Spleen (tissue), 11 donors: ENCODE results near the gene FUCA1. TPM values are rescaled to one million over a fixed set of nuclear protein-coding genes. Genes with fewer than 3 reads are reported as not detected.
A peak's percentile ranks its signal among the peaks of the same experiment; 100 is the strongest.

Experiments used
- DNase-seq: peaks from one replicate; pipeline ENCODE4 v3.0.0-alpha.2; 2020
- H3K27ac ChIP-seq, 8 donors: fragments of 200-600 bp; sonication (generic) in 7 of 8; 1 replicate in 4 of 8; 2 replicates in 4 of 8; pipeline versions ENCODE4 v1.5.0 to v1.8.0; 2016 to 2021; ENCODE audit warnings: inconsistent platforms in 4 of 8, mild to moderate bottlenecking in 4 of 8, moderate library complexity in 1 of 8
- H3K27me3 ChIP-seq, 7 donors: fragments of 200-600 bp; sonication (generic) in 6 of 7; replicated peaks in 1 of 7; 1 replicate in 4 of 7; 2 replicates in 3 of 7; pipeline versions ENCODE4 v1.5.0 to v1.8.0; 2016 to 2021; ENCODE audit warnings: inconsistent platforms in 3 of 7, mild to moderate bottlenecking in 1 of 7
- H3K36me3 ChIP-seq, 6 donors: fragments of 200-600 bp; sonication (generic) in 5 of 6; 1 replicate in 4 of 6; 2 replicates in 2 of 6; pipeline versions ENCODE4 v1.5.0 to v1.8.0; 2016 to 2021; ENCODE audit warnings: inconsistent platforms in 2 of 6
- H3K4me1 ChIP-seq, 6 donors: fragments of 200-600 bp; sonication (generic) in 5 of 6; 1 replicate in 3 of 6; 2 replicates in 3 of 6; pipeline versions ENCODE4 v1.5.0 to v1.8.0; 2016 to 2021; ENCODE audit warnings: inconsistent platforms in 3 of 6
- H3K4me3 ChIP-seq, 8 donors: fragments of 200-600 bp; sonication (generic) in 7 of 8; 1 replicate in 4 of 8; 2 replicates in 4 of 8; pipeline versions ENCODE4 v1.5.0 to v1.8.0; 2016 to 2021; ENCODE audit warnings: inconsistent platforms in 4 of 8, mild to moderate bottlenecking in 4 of 8, moderate library complexity in 2 of 8
- H3K9me3 ChIP-seq, 8 donors: fragments of 200-600 bp; sonication (generic) in 7 of 8; 1 replicate in 4 of 8; 2 replicates in 4 of 8; pipeline versions ENCODE4 v1.5.0 to v1.8.0; 2016 to 2021; ENCODE audit warnings: inconsistent platforms in 4 of 8
- CTCF ChIP-seq, 11 experiments: fragments of 200-600 bp in 7 of 11; fragments of 450-650 bp in 4 of 11; sonication (generic) in 4 of 11; IDR thresholded peaks in 8 of 11; conservative IDR thresholded peaks in 3 of 11; 1 replicate in 7 of 11; 2 replicates in 4 of 11; pipeline versions ENCODE4 v1.4.0 to v1.8.0; 2016 to 2021; ENCODE audit warnings: antibody characterized with exemption in 11 of 11, inconsistent platforms in 4 of 11, mild to moderate bottlenecking in 1 of 11
- POLR2A ChIP-seq, 3 donors: fragments of 450-650 bp; IDR thresholded peaks; one replicate each; pipeline ENCODE4 v1.5.1; 2017; ENCODE audit warnings: antibody characterized with exemption in 3 of 3, mild to moderate bottlenecking in 1 of 3
- POLR2AphosphoS5 ChIP-seq, 3 donors: sonication (generic); formaldehyde crosslinking; IDR thresholded peaks; one replicate each; pipeline ENCODE4 v1.5.1; 2017; ENCODE audit warnings: antibody characterized with exemption in 3 of 3
- WGBS, 5 donors: extraction: QIAGEN DNeasy Blood & Tissue Kit in 3 of 5; methylation state at CpG; one replicate each; pipeline versions ENCODE4 v1.1.5 to v1.1.7; 2013 to 2018; 5-methylcytosine and 5-hydroxymethylcytosine counted together
- intact Hi-C: fragments of 100-400 bp; cut with DNase I; formaldehyde crosslinking; loops from one replicate; pipeline ENCODE4 v1.15.0; 2023; ENCODE audit warnings: low total_unique reads
- polyA plus RNA-seq, 3 donors: library from polyadenylated mRNA; stranded (reverse); fragments of 200-250 nt; gene quantifications; one replicate each; pipeline ENCODE4 v1.2.1, GENCODE V29; 2013
- total RNA-seq, 7 donors: library from RNA; depleted of rRNA in 3 of 7; stranded (reverse); fragments of >200 nt in 3 of 7; fragmentation: NEBNext Ultra II Directional in 4 of 7; extraction: Animal tissue kit (Norgen Biotek cat#: 25700) in 4 of 7; gene quantifications; one replicate each; pipeline versions ENCODE4 v1.1.0 to v1.2.1, GENCODE V29; 2016 to 2021
- donor health status: healthy with polysubstance abuse.
- donor health status: DM: no; HTN: no; CAD: no; lungs with moderate emphysema.
- donor health status: DM: no; HTN: no; CAD: no.
- donor health status: Bipolar disorder and iron deficiency.
- donor health status: healthy.
- donor health status: DM: no; HTN: no; CAD: no.
- donor health status: DM: yes; HTN: yes; CAD: no.

Gene FUCA1
- total and polyA plus RNA-seq, 10 donors: 36.3 to 106 (median 66.2) TPM

GRCh38 chr1:23896491-23896890 is 28.4 kb upstream of the FUCA1 start:
- no peak for TF ChIP-seq CTCF (IDR thresholded peaks at IDR 0.05 in 8 of 11, conservative IDR thresholded peaks at IDR 0.05 in 3 of 11)
- TF ChIP-seq POLR2A (IDR thresholded peaks at IDR 0.05): no peak
- TF ChIP-seq POLR2AphosphoS5 (IDR thresholded peaks at IDR 0.05): no peak
- 7 to 30% (median 20%) methylated on average over 3 of the region's 3 CpGs for WGBS, 5 donors
- Histone ChIP-seq H3K9me3 (no peaks in the 10 kb centered on the region), H3K4me1 (peaks cover 5 to 86% (median 44%) of the 10 kb centered on the region in 6 donors), H3K4me3 (no peak overlapping the region), H3K36me3 (peaks cover 0 to 11% (median 0%) of the 10 kb centered on the region in 6 donors), H3K27ac (peak overlapping the region in 7 of 8 donors; percentile 20 to 76 (median 54)), H3K27me3 (no peaks in the 10 kb centered on the region)
- intact Hi-C loops: no loop called here
- no peak for DNase-seq

GRCh38 chr1:23895993-23896392 is 27.9 kb upstream of the FUCA1 start:
- TF ChIP-seq POLR2A (IDR thresholded peaks at IDR 0.05) (no peak), CTCF (IDR thresholded peaks at IDR 0.05 in 8 of 11, conservative IDR thresholded peaks at IDR 0.05 in 3 of 11) (no peak), POLR2AphosphoS5 (IDR thresholded peaks at IDR 0.05) (no peak)
- peak overlapping the region in 4 of 8 donors; percentile 46 to 76 (median 70) for H3K27ac ChIP-seq
- H3K4me1 ChIP-seq: peaks cover 5 to 82% (median 44%) of the 10 kb centered on the region in 6 donors

GRCh38 chr1:23895082-23895481 is 27.0 kb upstream of the FUCA1 start:
- DNase-seq: no peak
- Histone ChIP-seq H3K27me3 (no peaks in the 10 kb centered on the region), H3K9me3 (no peaks in the 10 kb centered on the region), H3K4me1 (peaks cover 5 to 81% (median 45%) of the 10 kb centered on the region in 6 donors), H3K27ac (peak overlapping the region in 6 of 8 donors; percentile 38 to 76 (median 58)), H3K36me3 (peaks cover 0 to 7% (median 0%) of the 10 kb centered on the region in 6 donors), H3K4me3 (no peak overlapping the region)
- intact Hi-C loops: no loop called here
- WGBS, 5 donors: 54 to 76% (median 65%) methylated on average over 5 of the region's 5 CpGs
- TF ChIP-seq CTCF (IDR thresholded peaks at IDR 0.05 in 8 of 11, conservative IDR thresholded peaks at IDR 0.05 in 3 of 11) (no peak), POLR2A (IDR thresholded peaks at IDR 0.05) (no peak), POLR2AphosphoS5 (IDR thresholded peaks at IDR 0.05) (no peak)

More at GRCh38 chr1:23895993-23896392, 27.9 kb upstream of the FUCA1 start:
- H3K4me3 ChIP-seq: no peak overlapping the region
- H3K27me3 ChIP-seq: no peaks in the 10 kb centered on the region
- intact Hi-C loops: no loop called here
- no peaks in the 10 kb centered on the region for H3K9me3 ChIP-seq
- 70 to 86% (median 78%) methylated on average over 4 of the region's 4 CpGs for WGBS, 5 donors
- peaks cover 0 to 7% (median 0%) of the 10 kb centered on the region in 6 donors for H3K36me3 ChIP-seq
- DNase-seq: no peak

- no peak overlapping the region for H3K4me3 ChIP-seq
- H3K27ac ChIP-seq: peak overlapping the region in 5 of 8 donors; percentile 62 to 85 (median 79)
- H3K9me3 ChIP-seq: no peaks in the 10 kb centered on the region
- H3K36me3 ChIP-seq: peaks cover 0 to 15% (median 0%) of the 10 kb centered on the region in 6 donors
- intact Hi-C loops: no loop called here
- peaks cover 3 to 70% (median 38%) of the 10 kb centered on the region in 6 donors for H3K4me1 ChIP-seq
- 53 to 71% (median 62%) methylated on average over 5 of the region's 5 CpGs for WGBS, 5 donors
- H3K27me3 ChIP-seq: no peaks in the 10 kb centered on the region
- peak in 1 of 3 donors; percentile 23 for TF ChIP-seq POLR2AphosphoS5 (IDR thresholded peaks at IDR 0.05)
- no peak for TF ChIP-seq POLR2A (IDR thresholded peaks at IDR 0.05)
- TF ChIP-seq CTCF (IDR thresholded peaks at IDR 0.05 in 8 of 11, conservative IDR thresholded peaks at IDR 0.05 in 3 of 11): no peak
- no peak for DNase-seq
These were observed 21.0 kb upstream of the FUCA1 start for GRCh38 chr1:23889074-23889473.
